Breast epithelium (tissue), 4 donors: Measurements from ENCODE around the gene ATP6V1F. TPM values are rescaled to one million over a fixed set of nuclear protein-coding genes. Genes with fewer than 3 reads are reported as not detected.

Source experiments
- DNase-seq, 2 donors: peaks; one replicate each; pipeline ENCODE4 v3.0.0-alpha.2; 2019; ENCODE audit warnings: low spot score in 2 of 2
- H3K27ac ChIP-seq, 2 donors: fragments of 200-600 bp; sonication (generic) in 1 of 2; one replicate each; pipeline ENCODE4 v1.5.1; 2016 to 2019; ENCODE audit warnings: mild to moderate bottlenecking in 1 of 2
- H3K27me3 ChIP-seq, 2 donors: fragments of 200-600 bp; sonication (generic) in 1 of 2; one replicate each; pipeline versions ENCODE4 v1.5.1 to v1.6.0; 2017 to 2019; ENCODE audit warnings: control low read depth in 1 of 2, mild to moderate bottlenecking in 1 of 2
- H3K36me3 ChIP-seq: fragments of 200-600 bp; one replicate; pipeline ENCODE4 v1.5.1; 2019
- H3K4me1 ChIP-seq, 2 donors: fragments of 200-600 bp; sonication (generic); one replicate each; pipeline ENCODE4 v1.5.1; 2016 to 2019; ENCODE audit warnings: control low read depth in 1 of 2
- H3K4me3 ChIP-seq, 3 donors: fragments of 200-600 bp; sonication (generic); 1 replicate in 2 of 3; 2 replicates in 1 of 3; pipeline ENCODE4 v1.5.1; 2016 to 2019; ENCODE audit warnings: mild to moderate bottlenecking in 3 of 3, moderate library complexity in 2 of 3
- H3K9me3 ChIP-seq, 2 donors: fragments of 200-600 bp; sonication (generic) in 1 of 2; one replicate each; pipeline ENCODE4 v1.5.1; 2016 to 2019; ENCODE audit warnings: control low read depth in 1 of 2
- CTCF ChIP-seq, 3 donors: fragments of 450-650 bp; IDR thresholded peaks; one replicate each; pipeline ENCODE4 v1.5.1; 2016 to 2017; ENCODE audit warnings: antibody characterized with exemption in 3 of 3, mild to moderate bottlenecking in 3 of 3, moderate library complexity in 3 of 3
- POLR2A ChIP-seq: fragments of 450-650 bp; IDR thresholded peaks from one replicate; pipeline ENCODE4 v1.6.1; 2016; ENCODE audit warnings: antibody characterized with exemption, mild to moderate bottlenecking, moderate library complexity
- POLR2AphosphoS5 ChIP-seq, 3 donors: sonication (generic); formaldehyde crosslinking; IDR thresholded peaks; one replicate each; pipeline ENCODE4 v1.6.1; 2017; ENCODE audit warnings: antibody characterized with exemption in 3 of 3
- intact Hi-C: fragments of 100-400 bp; cut with DNase I; formaldehyde crosslinking; loops from one replicate; pipeline ENCODE4 v1.15.1; 2023; ENCODE audit warnings: low total_unique reads
- total RNA-seq, 3 donors: library from RNA; depleted of rRNA; stranded (reverse); fragments of >200 nt; gene quantifications; one replicate each; pipeline ENCODE4 v1.1.0, GENCODE V29; 2016

The ATP6V1F gene
- total RNA-seq, 3 donors from 2014 or later = 117 to 174 (median 127) TPM

- Histone ChIP-seq H3K27me3 (peaks cover 4 to 22% of the 10 kb centered on the region in 2 donors), H3K4me1 (no peaks in the 10 kb centered on the region), H3K27ac (no peak overlapping the region), H3K4me3 (no peak overlapping the region), H3K9me3 (no peaks in the 10 kb centered on the region), H3K36me3 (no peaks in the 10 kb centered on the region)
- no peak for TF ChIP-seq POLR2A
- TF ChIP-seq CTCF (IDR thresholded peaks at IDR 0.05) = no peak
- TF ChIP-seq POLR2AphosphoS5 (IDR thresholded peaks at IDR 0.05) = no peak
- intact Hi-C loops = no loop called here
- peak in 1 of 2 donors; percentile 24 for DNase-seq
Observed at GRCh38 chr7:128906766-128907559, 44.3 kb downstream of the ATP6V1F start.

GRCh38 chr7:128908750-128909624 lies 46.3 kb downstream of the ATP6V1F start:
- H3K27ac ChIP-seq = no peak overlapping the region
- no peak for TF ChIP-seq POLR2AphosphoS5 (IDR thresholded peaks at IDR 0.05)
- TF ChIP-seq POLR2A = no peak
- no peak for TF ChIP-seq CTCF (IDR thresholded peaks at IDR 0.05)
- H3K27me3 ChIP-seq = peaks cover 4 to 26% of the 10 kb centered on the region in 2 donors
- no peaks in the 10 kb centered on the region for H3K36me3 ChIP-seq
- no peaks in the 10 kb centered on the region for H3K4me1 ChIP-seq
- no peak overlapping the region for H3K4me3 ChIP-seq
- DNase-seq = peak in 1 of 2 donors; percentile 2
- intact Hi-C loops = no loop called here
- no peaks in the 10 kb centered on the region for H3K9me3 ChIP-seq

- intact Hi-C loops = no loop called here
- Histone ChIP-seq H3K27ac (no peak overlapping the region), H3K27me3 (peaks cover 7 to 35% of the 10 kb centered on the region in 2 donors), H3K4me1 (no peaks in the 10 kb centered on the region), H3K9me3 (no peaks in the 10 kb centered on the region), H3K36me3 (no peaks in the 10 kb centered on the region), H3K4me3 (peak overlapping the region; percentile 27 to 46 (median 34))
- TF ChIP-seq POLR2AphosphoS5 (IDR thresholded peaks at IDR 0.05) (no peak), CTCF (IDR thresholded peaks at IDR 0.05) (no peak), POLR2A (no peak)
- DNase-seq = peak in 1 of 2 donors; percentile 48
Observed at GRCh38 chr7:128909625-128910568, 47.2 kb downstream of the ATP6V1F start.

GRCh38 chr7:128910569-128910945 lies 47.9 kb downstream of the ATP6V1F start, which contains the start of gene KCP:
Gene KCP, minus strand, starts transcription at chr7:128910709. Its CDS starts 33 bp downstream, at chr7:128910676.
- no peaks in the 10 kb centered on the region for H3K4me1 ChIP-seq
- peak in 1 of 2 donors; percentile 39 for DNase-seq
- H3K27me3 ChIP-seq = peaks cover 8 to 38% of the 10 kb centered on the region in 2 donors
- intact Hi-C loops = no loop called here
- H3K9me3 ChIP-seq = no peaks in the 10 kb centered on the region
- H3K36me3 ChIP-seq = no peaks in the 10 kb centered on the region
- H3K27ac ChIP-seq = peak within 1 kb of the TSS in 1 of 2 donors; percentile 13
- H3K4me3 ChIP-seq = peak within 1 kb of the TSS; percentile 27 to 46 (median 34)
- TF ChIP-seq POLR2A (no peak), POLR2AphosphoS5 (IDR thresholded peaks at IDR 0.05) (no peak), CTCF (IDR thresholded peaks at IDR 0.05) (no peak)
